ENCODE results near the gene LZTR1. TPM values are rescaled to one million over a fixed set of nuclear protein-coding genes. Genes with fewer than 3 reads are reported as not detected.

Gene LZTR1
- polyA plus RNA-seq, 2 of the 4 experiments (the other 2 are of a cell fraction), result 14.1 to 23.5 TPM

DNA sequence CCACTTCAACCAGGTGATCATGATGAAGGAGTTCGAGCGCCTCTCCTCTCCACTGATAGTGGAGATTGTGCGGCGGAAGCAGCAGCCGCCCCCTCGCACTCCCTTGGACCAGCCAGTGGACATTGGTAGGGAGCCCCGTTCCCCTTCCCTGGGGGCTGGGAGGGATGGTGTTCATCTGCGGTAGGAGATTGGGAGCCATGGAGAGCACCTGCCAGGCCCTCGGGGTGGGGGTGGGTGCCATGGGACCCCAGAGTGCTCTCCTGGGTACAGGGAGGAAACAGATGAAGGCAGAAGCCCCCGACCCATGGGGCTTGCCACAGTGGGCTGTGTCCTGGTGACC lies 12.8 kb downstream of the LZTR1 start:
- no peak for DNase-seq (ENCODE audit: low read depth in 1 of 2, low spot score in 1 of 2)
- TF ChIP-seq, protein P1, sequence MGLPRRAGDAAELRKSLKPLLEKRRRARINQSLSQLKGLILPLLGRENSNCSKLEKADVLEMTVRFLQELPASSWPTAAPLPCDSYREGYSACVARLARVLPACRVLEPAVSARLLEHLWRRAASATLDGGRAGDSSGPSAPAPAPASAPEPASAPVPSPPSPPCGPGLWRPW (IDR thresholded peaks at IDR 0.05), result no peak
- TF ChIP-seq ESRRA (IDR thresholded peaks at IDR 0.05; ENCODE audit: borderline replicate concordance, low read length), result no peak
- TF ChIP-seq SREBF2 (IDR thresholded peaks at IDR 0.05), result no peak
- TF ChIP-seq, protein P2, sequence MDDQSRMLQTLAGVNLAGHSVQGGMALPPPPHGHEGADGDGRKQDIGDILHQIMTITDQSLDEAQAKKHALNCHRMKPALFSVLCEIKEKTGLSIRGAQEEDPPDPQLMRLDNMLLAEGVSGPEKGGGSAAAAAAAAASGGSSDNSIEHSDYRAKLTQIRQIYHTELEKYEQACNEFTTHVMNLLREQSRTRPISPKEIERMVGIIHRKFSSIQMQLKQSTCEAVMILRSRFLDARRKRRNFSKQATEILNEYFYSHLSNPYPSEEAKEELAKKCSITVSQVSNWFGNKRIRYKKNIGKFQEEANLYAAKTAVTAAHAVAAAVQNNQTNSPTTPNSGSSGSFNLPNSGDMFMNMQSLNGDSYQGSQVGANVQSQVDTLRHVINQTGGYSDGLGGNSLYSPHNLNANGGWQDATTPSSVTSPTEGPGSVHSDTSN (IDR thresholded peaks at IDR 0.05), result no peak
- no peak for TF ChIP-seq EP300 (IDR thresholded peaks at IDR 0.05)
- TF ChIP-seq, protein P3, sequence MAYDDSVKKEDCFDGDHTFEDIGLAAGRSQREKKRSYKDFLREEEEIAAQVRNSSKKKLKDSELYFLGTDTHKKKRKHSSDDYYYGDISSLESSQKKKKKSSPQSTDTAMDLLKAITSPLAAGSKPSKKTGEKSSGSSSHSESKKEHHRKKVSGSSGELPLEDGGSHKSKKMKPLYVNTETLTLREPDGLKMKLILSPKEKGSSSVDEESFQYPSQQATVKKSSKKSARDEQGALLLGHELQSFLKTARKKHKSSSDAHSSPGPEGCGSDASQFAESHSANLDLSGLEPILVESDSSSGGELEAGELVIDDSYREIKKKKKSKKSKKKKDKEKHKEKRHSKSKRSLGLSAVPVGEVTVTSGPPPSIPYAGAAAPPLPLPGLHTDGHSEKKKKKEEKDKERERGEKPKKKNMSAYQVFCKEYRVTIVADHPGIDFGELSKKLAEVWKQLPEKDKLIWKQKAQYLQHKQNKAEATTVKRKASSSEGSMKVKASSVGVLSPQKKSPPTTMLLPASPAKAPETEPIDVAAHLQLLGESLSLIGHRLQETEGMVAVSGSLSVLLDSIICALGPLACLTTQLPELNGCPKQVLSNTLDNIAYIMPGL (CRISPR knock-in tag; IDR thresholded peaks at IDR 0.05; ENCODE audit: borderline replicate concordance), result no peak
- TF ChIP-seq, protein P4, sequence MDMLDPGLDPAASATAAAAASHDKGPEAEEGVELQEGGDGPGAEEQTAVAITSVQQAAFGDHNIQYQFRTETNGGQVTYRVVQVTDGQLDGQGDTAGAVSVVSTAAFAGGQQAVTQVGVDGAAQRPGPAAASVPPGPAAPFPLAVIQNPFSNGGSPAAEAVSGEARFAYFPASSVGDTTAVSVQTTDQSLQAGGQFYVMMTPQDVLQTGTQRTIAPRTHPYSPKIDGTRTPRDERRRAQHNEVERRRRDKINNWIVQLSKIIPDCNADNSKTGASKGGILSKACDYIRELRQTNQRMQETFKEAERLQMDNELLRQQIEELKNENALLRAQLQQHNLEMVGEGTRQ (IDR thresholded peaks at IDR 0.05), result no peak
- no peak for TF ChIP-seq RCOR1 (IDR thresholded peaks at IDR 0.05; ENCODE audit: low read depth, low read length)
- no peak for TF ChIP-seq MAZ (IDR thresholded peaks at IDR 0.05; ENCODE audit: borderline replicate concordance, low read depth, low read length)
- no peak for TF ChIP-seq HDAC2 (IDR thresholded peaks at IDR 0.05)
- TF ChIP-seq NFE2L2 (conservative IDR thresholded peaks at IDR 0.05; ENCODE audit: low read length), result no peak
- no peak for TF ChIP-seq RFX5 (IDR thresholded peaks at IDR 0.05)
- no peak for TF ChIP-seq KDM1A (IDR thresholded peaks at IDR 0.05; ENCODE audit: low read depth)
- no peak for TF ChIP-seq RARB (CRISPR knock-in tag; IDR thresholded peaks at IDR 0.05)
- TF ChIP-seq POLR2AphosphoS2 (conservative IDR thresholded peaks at IDR 0.05; ENCODE audit: low read length), result no peak
- no peak for TF ChIP-seq ZNF302 (CRISPR knock-in tag; IDR thresholded peaks at IDR 0.05)
- FAIRE-seq, result no peak
- no peak for ATAC-seq
- no peaks in the 10 kb centered on the region for H3K4me1 ChIP-seq
- no peak overlapping the region for H3K27ac ChIP-seq
- H3K9me3 ChIP-seq, result no peaks in the 10 kb centered on the region
- POLR2A ChIA-PET, result interaction anchor here (1.0 kb wide), 1 partner anchor 13 kb away, joined by 3 read pairs; the partner anchor contains the start of gene LZTR1
- no CpG with 5 or more reads among the region's 10 CpGs for WGBS (ENCODE audit: missing lambda C conversion rate)
- CTCF ChIA-PET, result no interaction called here
- no peak overlapping the region for H3K4me3 ChIP-seq
- H3K4me2 ChIP-seq, result no peak overlapping the region

DNA sequence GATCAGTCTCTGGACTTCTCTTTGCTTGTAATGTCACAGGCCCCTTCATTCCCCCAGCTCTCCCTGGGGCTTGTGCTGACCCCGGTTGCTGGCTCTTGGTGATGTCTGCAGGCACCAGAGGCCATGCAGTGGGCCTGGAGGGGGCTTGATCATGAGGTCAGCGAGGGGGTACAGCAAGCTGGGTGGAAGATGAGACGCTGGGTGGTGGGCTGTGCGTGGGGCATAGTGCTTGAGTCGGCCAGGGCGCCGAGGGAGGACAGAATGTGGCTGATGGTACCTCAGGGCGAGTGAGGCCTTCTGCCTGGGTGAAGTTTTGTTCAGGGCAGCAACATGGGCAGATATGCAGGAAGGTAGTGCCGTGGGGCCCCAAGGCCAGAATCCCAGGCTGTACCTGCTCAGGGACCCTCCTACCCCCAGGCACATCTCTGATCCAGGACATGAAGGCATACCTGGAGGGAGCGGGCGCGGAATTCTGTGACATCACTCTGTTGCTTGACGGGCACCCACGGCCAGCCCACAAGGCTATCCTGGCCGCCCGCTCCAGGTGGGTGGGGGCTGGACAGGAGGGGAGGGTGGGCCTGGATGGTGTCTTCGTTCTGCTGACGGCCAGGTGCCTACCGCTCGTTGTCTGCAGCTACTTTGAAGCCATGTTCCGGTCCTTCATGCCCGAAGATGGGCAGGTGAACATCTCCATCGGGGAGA lies 13.4 kb downstream of the LZTR1 start:
- CTCF ChIA-PET, result no interaction called here
- H3K4me1 ChIP-seq, result peaks cover 5% of the 10 kb centered on the region; the same call in 2 of the 3 replicates
- no peak overlapping the region for H3K27ac ChIP-seq
- no peak overlapping the region for H3K4me3 ChIP-seq
- no peak for ATAC-seq
- DNase-seq (ENCODE audit: low read depth in 1 of 2, low spot score in 1 of 2), result no peak
- H3K9me3 ChIP-seq, result no peaks in the 10 kb centered on the region
- no peak overlapping the region for H3K4me2 ChIP-seq
- no peak for TF ChIP-seq POLR2A (IDR thresholded peaks at IDR 0.05; ENCODE audit: low read length)
- no peak for TF ChIP-seq RARB (CRISPR knock-in tag; IDR thresholded peaks at IDR 0.05)
- no peak for TF ChIP-seq ZC3H11A (IDR thresholded peaks at IDR 0.05)
- no peak for TF ChIP-seq JUNB (IDR thresholded peaks at IDR 0.05)
- TF ChIP-seq FOXS1 (CRISPR knock-in tag; IDR thresholded peaks at IDR 0.05), result no peak
- no peak for TF ChIP-seq NPAS2 (CRISPR knock-in tag; IDR thresholded peaks at IDR 0.05; ENCODE audit: borderline replicate concordance)
- TF ChIP-seq, protein P3 (CRISPR knock-in tag; IDR thresholded peaks at IDR 0.05; ENCODE audit: borderline replicate concordance), result no peak
- no peak for TF ChIP-seq FOSB (CRISPR knock-in tag; IDR thresholded peaks at IDR 0.05)
- TF ChIP-seq FOSL2 (IDR thresholded peaks at IDR 0.05), result no peak
- TF ChIP-seq FOSL2 (CRISPR knock-in tag; IDR thresholded peaks at IDR 0.05), result no peak
- TF ChIP-seq HOXA7 (CRISPR knock-in tag; IDR thresholded peaks at IDR 0.05), result no peak
- TF ChIP-seq HEYL (CRISPR knock-in tag; IDR thresholded peaks at IDR 0.05), result no peak
- TF ChIP-seq SMC3 (IDR thresholded peaks at IDR 0.05), result no peak
- TF ChIP-seq, protein P1 (IDR thresholded peaks at IDR 0.05), result no peak
- no peak for TF ChIP-seq HOXB5 (CRISPR knock-in tag; IDR thresholded peaks at IDR 0.05)
- no peak for TF ChIP-seq ZNF302 (CRISPR knock-in tag; IDR thresholded peaks at IDR 0.05)
- TF ChIP-seq CBX8 (IDR thresholded peaks at IDR 0.05), result no peak
- TF ChIP-seq, protein P5, sequence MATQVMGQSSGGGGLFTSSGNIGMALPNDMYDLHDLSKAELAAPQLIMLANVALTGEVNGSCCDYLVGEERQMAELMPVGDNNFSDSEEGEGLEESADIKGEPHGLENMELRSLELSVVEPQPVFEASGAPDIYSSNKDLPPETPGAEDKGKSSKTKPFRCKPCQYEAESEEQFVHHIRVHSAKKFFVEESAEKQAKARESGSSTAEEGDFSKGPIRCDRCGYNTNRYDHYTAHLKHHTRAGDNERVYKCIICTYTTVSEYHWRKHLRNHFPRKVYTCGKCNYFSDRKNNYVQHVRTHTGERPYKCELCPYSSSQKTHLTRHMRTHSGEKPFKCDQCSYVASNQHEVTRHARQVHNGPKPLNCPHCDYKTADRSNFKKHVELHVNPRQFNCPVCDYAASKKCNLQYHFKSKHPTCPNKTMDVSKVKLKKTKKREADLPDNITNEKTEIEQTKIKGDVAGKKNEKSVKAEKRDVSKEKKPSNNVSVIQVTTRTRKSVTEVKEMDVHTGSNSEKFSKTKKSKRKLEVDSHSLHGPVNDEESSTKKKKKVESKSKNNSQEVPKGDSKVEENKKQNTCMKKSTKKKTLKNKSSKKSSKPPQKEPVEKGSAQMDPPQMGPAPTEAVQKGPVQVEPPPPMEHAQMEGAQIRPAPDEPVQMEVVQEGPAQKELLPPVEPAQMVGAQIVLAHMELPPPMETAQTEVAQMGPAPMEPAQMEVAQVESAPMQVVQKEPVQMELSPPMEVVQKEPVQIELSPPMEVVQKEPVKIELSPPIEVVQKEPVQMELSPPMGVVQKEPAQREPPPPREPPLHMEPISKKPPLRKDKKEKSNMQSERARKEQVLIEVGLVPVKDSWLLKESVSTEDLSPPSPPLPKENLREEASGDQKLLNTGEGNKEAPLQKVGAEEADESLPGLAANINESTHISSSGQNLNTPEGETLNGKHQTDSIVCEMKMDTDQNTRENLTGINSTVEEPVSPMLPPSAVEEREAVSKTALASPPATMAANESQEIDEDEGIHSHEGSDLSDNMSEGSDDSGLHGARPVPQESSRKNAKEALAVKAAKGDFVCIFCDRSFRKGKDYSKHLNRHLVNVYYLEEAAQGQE (IDR thresholded peaks at IDR 0.05), result no peak
- 91% methylated on average over 14 of the region's 23 CpGs for WGBS (ENCODE audit: missing lambda C conversion rate)
- no peak for FAIRE-seq
- POLR2A ChIA-PET, result interaction anchor here (1.2 kb wide), 1 partner anchor 13 kb away, joined by 5 read pairs; the partner anchor contains the start of gene LZTR1

Measured in A549 (cell line).